Keratinocyte (primary cell): Measurements from ENCODE around the gene LCK.

ENCODE experiments used
- EZH2 ChIP-seq: IDR thresholded peaks from one replicate; pipeline ENCODE4 v1.6.1; 2012; ENCODE audit warnings: inconsistent platforms, mild to moderate bottlenecking, low read length, moderate library complexity
- TF ChIP-seq, protein P1 (sequence below), 3 experiments: IDR thresholded peaks in 1 of 3; conservative IDR thresholded peaks in 1 of 3; optimal IDR thresholded peaks in 1 of 3; 2 replicates in 2 of 3; 3 replicates in 1 of 3; pipeline versions ENCODE3 to v1.5.1; 2011; ENCODE audit warnings: low read length in 3 of 3, mild to moderate bottlenecking in 3 of 3, moderate library complexity in 2 of 3, control low read depth in 1 of 3, inconsistent platforms in 1 of 3; ENCODE audit not compliant: insufficient read depth in 2 of 3; ENCODE audit errors: extremely low read depth in 1 of 3

- TF ChIP-seq, protein P1, sequence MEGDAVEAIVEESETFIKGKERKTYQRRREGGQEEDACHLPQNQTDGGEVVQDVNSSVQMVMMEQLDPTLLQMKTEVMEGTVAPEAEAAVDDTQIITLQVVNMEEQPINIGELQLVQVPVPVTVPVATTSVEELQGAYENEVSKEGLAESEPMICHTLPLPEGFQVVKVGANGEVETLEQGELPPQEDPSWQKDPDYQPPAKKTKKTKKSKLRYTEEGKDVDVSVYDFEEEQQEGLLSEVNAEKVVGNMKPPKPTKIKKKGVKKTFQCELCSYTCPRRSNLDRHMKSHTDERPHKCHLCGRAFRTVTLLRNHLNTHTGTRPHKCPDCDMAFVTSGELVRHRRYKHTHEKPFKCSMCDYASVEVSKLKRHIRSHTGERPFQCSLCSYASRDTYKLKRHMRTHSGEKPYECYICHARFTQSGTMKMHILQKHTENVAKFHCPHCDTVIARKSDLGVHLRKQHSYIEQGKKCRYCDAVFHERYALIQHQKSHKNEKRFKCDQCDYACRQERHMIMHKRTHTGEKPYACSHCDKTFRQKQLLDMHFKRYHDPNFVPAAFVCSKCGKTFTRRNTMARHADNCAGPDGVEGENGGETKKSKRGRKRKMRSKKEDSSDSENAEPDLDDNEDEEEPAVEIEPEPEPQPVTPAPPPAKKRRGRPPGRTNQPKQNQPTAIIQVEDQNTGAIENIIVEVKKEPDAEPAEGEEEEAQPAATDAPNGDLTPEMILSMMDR (optimal IDR thresholded peaks at IDR 0.05 in 1 of 3, IDR thresholded peaks at IDR 0.05 in 1 of 3, conservative IDR thresholded peaks at IDR 0.05 in 1 of 3; ENCODE audit: extremely low read depth in 1 of 3, insufficient read depth in 2 of 3, low read length in 3 of 3) = no peak
- no peak for TF ChIP-seq EZH2
Measured at GRCh38 chr1:32231843-32232432, 19.1 kb upstream of the LCK start.
